Gastrocnemius medialis (tissue), 4 donors: ENCODE results near the gene KRTAP12-3.

Source experiments
- CTCF ChIP-seq, 5 experiments: fragments of 450-650 bp in 3 of 5; fragments of 200-600 bp in 2 of 5; sonication (generic) in 2 of 5; IDR thresholded peaks in 4 of 5; conservative IDR thresholded peaks in 1 of 5; 1 replicate in 4 of 5; 2 replicates in 1 of 5; pipeline ENCODE4 v1.5.1; 2016 to 2019; ENCODE audit warnings: antibody characterized with exemption in 5 of 5, mild to moderate bottlenecking in 3 of 5, moderate library complexity in 3 of 5
- POLR2A ChIP-seq, 2 donors: fragments of 450-650 bp; IDR thresholded peaks; one replicate each; pipeline ENCODE4 v1.6.1; 2017; ENCODE audit warnings: antibody characterized with exemption in 2 of 2, mild to moderate bottlenecking in 2 of 2, moderate library complexity in 2 of 2

GRCh38 chr21:44628707-44629391, 28.9 kb upstream of the KRTAP12-3 start:
- TF ChIP-seq CTCF (IDR thresholded peaks at IDR 0.05 in 4 of 5, conservative IDR thresholded peaks at IDR 0.05 in 1 of 5), result no peak
- TF ChIP-seq POLR2A (IDR thresholded peaks at IDR 0.05), result no peak
